ENCODE data around the gene ABLIM1. TPM values are rescaled to one million over a fixed set of nuclear protein-coding genes. Genes with fewer than 3 reads are reported as not detected.

ABLIM1 gene
- total RNA-seq, 2 experiments from 2014 or later, result 119 to 128 TPM

GRCh38 chr10:114687459-114687858 lies 29.4 kb upstream of the ABLIM1 start:
- POLR2A ChIA-PET, result no interaction called here
- H3K4me3 Mint-ChIP-seq, result no peak overlapping the region

GRCh38 chr10:114686013-114686412 lies 27.9 kb upstream of the ABLIM1 start:
- no peaks in the 10 kb centered on the region for H3K4me1 Mint-ChIP-seq (ENCODE audit: low read depth)

More at GRCh38 chr10:114687459-114687858, 29.4 kb upstream of the ABLIM1 start:
- no peaks in the 10 kb centered on the region for H3K36me3 Mint-ChIP-seq
- DNase-seq, result no peak
- CTCF ChIA-PET, result no interaction called here
- H3K9me3 Mint-ChIP-seq, result no peaks in the 10 kb centered on the region
- H3K27me3 Mint-ChIP-seq, result no peaks in the 10 kb centered on the region
- no peaks in the 10 kb centered on the region for H3K4me1 Mint-ChIP-seq (ENCODE audit: low read depth)
- intact Hi-C loops (cut with micrococcal nuclease), result no loop called here
- no peak overlapping the region for H3K27ac Mint-ChIP-seq

GRCh38 chr10:114685456-114685855 lies 27.4 kb upstream of the ABLIM1 start:
- intact Hi-C loops (cut with micrococcal nuclease), result no loop called here
- Mint-ChIP-seq H3K4me3 (no peak overlapping the region), H3K27ac (no peak overlapping the region), H3K27me3 (no peaks in the 10 kb centered on the region), H3K36me3 (no peaks in the 10 kb centered on the region), H3K9me3 (no peaks in the 10 kb centered on the region), H3K4me1 (ENCODE audit: low read depth) (no peaks in the 10 kb centered on the region)
- no peak for DNase-seq
- POLR2A ChIA-PET, result no interaction called here
- CTCF ChIA-PET, result interaction anchor here (1.7 kb wide), 1 partner anchor 9 kb away, joined by 5 read pairs; no protein-coding TSS in a partner anchor

More at GRCh38 chr10:114686013-114686412, 27.9 kb upstream of the ABLIM1 start:
- no peak overlapping the region for H3K27ac Mint-ChIP-seq
- no peak for DNase-seq
- POLR2A ChIA-PET, result interaction anchor here (0.6 kb wide), 1 partner anchor 86 kb away, joined by 3 read pairs; no protein-coding TSS in a partner anchor
- H3K36me3 Mint-ChIP-seq, result no peaks in the 10 kb centered on the region
- CTCF ChIA-PET, result interaction anchor here (0.6 to 1.7 kb wide), 2 partner anchors 9 to 381 kb away, joined by 4 to 5 read pairs; no protein-coding TSS in a partner anchor
- H3K4me3 Mint-ChIP-seq, result no peak overlapping the region
- no peaks in the 10 kb centered on the region for H3K9me3 Mint-ChIP-seq
- no peaks in the 10 kb centered on the region for H3K27me3 Mint-ChIP-seq
- intact Hi-C loops (cut with micrococcal nuclease), result no loop called here

GRCh38 chr10:114684822-114685209 lies 26.7 kb upstream of the ABLIM1 start:
- H3K4me1 Mint-ChIP-seq (ENCODE audit: low read depth), result no peaks in the 10 kb centered on the region
- intact Hi-C loops (cut with micrococcal nuclease), result no loop called here
- no peak overlapping the region for H3K27ac Mint-ChIP-seq
- H3K4me3 Mint-ChIP-seq, result no peak overlapping the region
- no peaks in the 10 kb centered on the region for H3K27me3 Mint-ChIP-seq
- H3K9me3 Mint-ChIP-seq, result no peaks in the 10 kb centered on the region
- ChIA-PET POLR2A (no interaction called here), CTCF (no interaction called here)
- DNase-seq, result no peak
- H3K36me3 Mint-ChIP-seq, result no peaks in the 10 kb centered on the region

DNA sequence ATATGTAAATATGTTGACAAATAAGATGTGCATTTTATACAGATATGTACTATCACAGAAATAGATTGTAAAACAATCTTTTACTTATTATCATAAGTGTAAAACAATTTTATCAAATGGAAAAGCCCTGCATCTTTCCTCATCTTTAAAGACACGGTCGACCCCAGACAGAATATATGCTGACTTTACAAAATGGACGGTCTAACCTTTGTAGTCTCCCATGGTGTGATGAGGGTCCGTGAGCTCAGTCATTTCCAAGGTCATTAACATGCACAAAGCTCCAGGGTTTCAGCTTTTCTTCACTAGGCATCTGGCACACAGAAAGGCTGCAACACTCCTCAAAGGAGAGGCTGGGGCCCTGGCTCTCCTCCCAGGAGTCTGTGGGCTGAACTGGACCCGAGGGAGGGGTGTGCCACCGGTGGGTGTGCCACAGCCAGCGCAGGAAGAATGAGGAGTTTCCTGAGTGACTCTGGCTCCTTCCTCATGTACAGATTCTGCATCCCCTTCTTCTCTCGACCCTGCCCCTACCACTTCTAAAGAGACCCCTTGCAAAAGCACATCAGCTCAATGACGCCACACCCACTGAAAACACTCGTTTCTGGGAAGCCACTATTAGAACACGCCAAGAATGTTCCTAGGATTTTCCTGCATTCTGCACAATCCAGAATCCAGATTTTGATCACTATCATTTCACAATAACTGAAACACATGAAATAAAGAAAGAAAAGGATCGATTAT lies 26.2 kb upstream of the ABLIM1 start:
- Mint-ChIP-seq H3K27ac (no peak overlapping the region), H3K4me1 (ENCODE audit: low read depth) (no peaks in the 10 kb centered on the region), H3K9me3 (no peaks in the 10 kb centered on the region)

GRCh38 chr10:114683593-114683992 lies 25.5 kb upstream of the ABLIM1 start:
- POLR2A ChIA-PET, result no interaction called here
- no peak for DNase-seq
- intact Hi-C loops (cut with micrococcal nuclease), result no loop called here
- H3K36me3 Mint-ChIP-seq, result no peaks in the 10 kb centered on the region
- H3K27me3 Mint-ChIP-seq, result no peaks in the 10 kb centered on the region
- CTCF ChIA-PET, result interaction anchor here (0.6 kb wide), 1 partner anchor 52 kb away, joined by 3 read pairs; no protein-coding TSS in a partner anchor
- no peak overlapping the region for H3K27ac Mint-ChIP-seq
- H3K9me3 Mint-ChIP-seq, result no peaks in the 10 kb centered on the region
- H3K4me1 Mint-ChIP-seq (ENCODE audit: low read depth), result no peaks in the 10 kb centered on the region
- no peak overlapping the region for H3K4me3 Mint-ChIP-seq

More for the DNA sequence above, 26.2 kb upstream of the ABLIM1 start:
- intact Hi-C loops (cut with micrococcal nuclease), result no loop called here
- ChIA-PET POLR2A (no interaction called here), CTCF (no interaction called here)
- DNase-seq, result no peak
- no peaks in the 10 kb centered on the region for H3K36me3 Mint-ChIP-seq
- no peaks in the 10 kb centered on the region for H3K27me3 Mint-ChIP-seq
- H3K4me3 Mint-ChIP-seq, result no peak overlapping the region

- Mint-ChIP-seq H3K36me3 (no peaks in the 10 kb centered on the region), H3K27ac (no peak overlapping the region), H3K27me3 (no peaks in the 10 kb centered on the region), H3K9me3 (no peaks in the 10 kb centered on the region), H3K4me1 (ENCODE audit: low read depth) (no peaks in the 10 kb centered on the region), H3K4me3 (no peak overlapping the region)
- POLR2A ChIA-PET, result no interaction called here
- CTCF ChIA-PET, result interaction anchor here (0.6 to 0.9 kb wide), 2 partner anchors 12 to 52 kb away, joined by 3 to 5 read pairs; no protein-coding TSS in a partner anchor
- intact Hi-C loops (cut with micrococcal nuclease), result no loop called here
- DNase-seq, result no peak
These were observed 25.1 kb upstream of the ABLIM1 start for GRCh38 chr10:114683162-114683561.

- Mint-ChIP-seq H3K36me3 (no peaks in the 10 kb centered on the region), H3K4me1 (ENCODE audit: low read depth) (no peaks in the 10 kb centered on the region), H3K27ac (no peak overlapping the region), H3K27me3 (no peaks in the 10 kb centered on the region), H3K4me3 (no peak overlapping the region), H3K9me3 (no peaks in the 10 kb centered on the region)
- POLR2A ChIA-PET, result no interaction called here
- intact Hi-C loops (cut with micrococcal nuclease), result no loop called here
- DNase-seq, result no peak
- CTCF ChIA-PET, result interaction anchor here (0.9 kb wide), 1 partner anchor 12 kb away, joined by 5 read pairs; no protein-coding TSS in a partner anchor
These were observed 24.5 kb upstream of the ABLIM1 start for GRCh38 chr10:114682532-114682931.

DNA sequence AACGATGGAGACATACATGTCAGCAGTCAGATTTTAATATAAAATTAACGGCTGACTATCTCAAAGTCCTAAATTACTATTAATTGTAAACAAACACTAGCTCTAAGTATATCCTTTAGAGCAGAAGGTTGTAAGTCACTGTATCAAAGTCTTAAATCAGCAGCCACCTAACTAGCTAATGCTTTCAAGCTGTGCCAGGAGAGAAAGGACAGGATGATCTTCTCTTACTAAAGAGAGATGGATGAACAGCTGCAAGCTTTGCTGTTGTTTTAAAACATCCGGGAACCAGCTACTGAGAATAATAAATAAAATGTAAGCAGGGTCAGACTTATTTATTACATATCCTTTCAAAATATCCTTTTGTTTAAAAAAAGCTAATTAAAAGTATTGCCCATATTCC lies 24.0 kb upstream of the ABLIM1 start:
- no peak overlapping the region for H3K27ac Mint-ChIP-seq
- H3K9me3 Mint-ChIP-seq, result no peaks in the 10 kb centered on the region
- ChIA-PET POLR2A (no interaction called here), CTCF (interaction anchor here (0.9 kb wide), 1 partner anchor 13 kb away, joined by 5 read pairs; no protein-coding TSS in a partner anchor)
- no peak for DNase-seq
- no peaks in the 10 kb centered on the region for H3K27me3 Mint-ChIP-seq
- intact Hi-C loops (cut with micrococcal nuclease), result no loop called here
- no peaks in the 10 kb centered on the region for H3K36me3 Mint-ChIP-seq
- H3K4me3 Mint-ChIP-seq, result no peak overlapping the region
- H3K4me1 Mint-ChIP-seq (ENCODE audit: low read depth), result no peaks in the 10 kb centered on the region

GRCh38 chr10:114681542-114681941 lies 23.5 kb upstream of the ABLIM1 start:
- ChIA-PET CTCF (no interaction called here), POLR2A (no interaction called here)
- intact Hi-C loops (cut with micrococcal nuclease), result no loop called here
- H3K4me1 Mint-ChIP-seq (ENCODE audit: low read depth), result no peaks in the 10 kb centered on the region
- H3K36me3 Mint-ChIP-seq, result no peaks in the 10 kb centered on the region
- H3K27ac Mint-ChIP-seq, result no peak overlapping the region
- DNase-seq, result no peak
- H3K27me3 Mint-ChIP-seq, result no peaks in the 10 kb centered on the region
- H3K4me3 Mint-ChIP-seq, result no peak overlapping the region
- H3K9me3 Mint-ChIP-seq, result no peaks in the 10 kb centered on the region

- no peak for DNase-seq
- no peaks in the 10 kb centered on the region for H3K36me3 Mint-ChIP-seq
- CTCF ChIA-PET, result no interaction called here
- H3K9me3 Mint-ChIP-seq, result no peaks in the 10 kb centered on the region
- no peak overlapping the region for H3K27ac Mint-ChIP-seq
- no peak overlapping the region for H3K4me3 Mint-ChIP-seq
- POLR2A ChIA-PET, result no interaction called here
- H3K4me1 Mint-ChIP-seq (ENCODE audit: low read depth), result no peaks in the 10 kb centered on the region
- intact Hi-C loops (cut with micrococcal nuclease), result no loop called here
- H3K27me3 Mint-ChIP-seq, result peaks cover 1% of the 10 kb centered on the region
These were observed 22.6 kb upstream of the ABLIM1 start for GRCh38 chr10:114680543-114681117.

- no peaks in the 10 kb centered on the region for H3K36me3 Mint-ChIP-seq
- H3K4me1 Mint-ChIP-seq (ENCODE audit: low read depth), result no peaks in the 10 kb centered on the region
- no peak for DNase-seq
- no peak overlapping the region for H3K27ac Mint-ChIP-seq
- no peak overlapping the region for H3K4me3 Mint-ChIP-seq
- peaks cover 1% of the 10 kb centered on the region for H3K27me3 Mint-ChIP-seq
- intact Hi-C loops (cut with micrococcal nuclease), result no loop called here
- H3K9me3 Mint-ChIP-seq, result no peaks in the 10 kb centered on the region
- POLR2A ChIA-PET, result no interaction called here
- CTCF ChIA-PET, result no interaction called here
These were observed 21.5 kb upstream of the ABLIM1 start for GRCh38 chr10:114679552-114679951.

DNA sequence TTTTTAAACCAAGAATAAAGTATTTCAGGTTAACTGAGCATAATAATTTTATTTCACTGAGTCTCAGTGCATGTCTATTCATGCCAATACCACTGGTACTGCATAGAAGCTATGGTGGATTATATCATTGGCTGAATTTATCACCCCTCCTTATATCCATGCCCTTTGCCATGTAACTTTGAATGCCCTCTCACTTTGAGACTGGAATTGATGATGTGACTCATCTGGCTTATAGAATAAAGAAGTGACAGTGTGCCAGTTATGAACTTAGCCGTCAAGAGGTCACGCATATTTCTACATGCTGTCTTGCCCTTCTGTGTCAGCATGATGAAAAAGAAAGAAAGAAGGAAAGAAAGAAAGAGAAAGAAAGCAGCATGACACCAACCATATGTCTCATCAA lies 20.7 kb upstream of the ABLIM1 start:
- Mint-ChIP-seq H3K4me1 (ENCODE audit: low read depth) (no peaks in the 10 kb centered on the region), H3K27ac (no peak overlapping the region), H3K27me3 (peaks cover 1% of the 10 kb centered on the region), H3K4me3 (no peak overlapping the region), H3K36me3 (no peaks in the 10 kb centered on the region), H3K9me3 (no peaks in the 10 kb centered on the region)
- DNase-seq, result no peak
- ChIA-PET POLR2A (no interaction called here), CTCF (no interaction called here)
- intact Hi-C loops (cut with micrococcal nuclease), result no loop called here
